DMS153 treated with DMSO at 0.1 percent for 48 hours (cell line): ENCODE measurements around the gene GPN3.
"Not testable (repeated sequence)": the region's sequence is repeated elsewhere in the genome, so short reads cannot be mapped to it uniquely, and the experiment has no call there.

Source experiments
- DNase-seq: peaks from one replicate; lab custom pipeline; 2025; ENCODE audit not compliant: unreplicated experiment; lab: John Stamatoyannopoulos, UW

Gene GPN3

GRCh38 chr12:110449799-110450497, 18.1 kb downstream of the GPN3 start, which contains the start of gene ARPC3:
TSS of gene ARPC3 (minus strand) at chr12:110450337. CDS start at chr12:110450260, 77 bp downstream.
- DNase-seq: peak; percentile 94

- DNase-seq: no peak
These were observed 23.6 kb downstream of the GPN3 start for GRCh38 chr12:110444455-110444854.

DNA sequence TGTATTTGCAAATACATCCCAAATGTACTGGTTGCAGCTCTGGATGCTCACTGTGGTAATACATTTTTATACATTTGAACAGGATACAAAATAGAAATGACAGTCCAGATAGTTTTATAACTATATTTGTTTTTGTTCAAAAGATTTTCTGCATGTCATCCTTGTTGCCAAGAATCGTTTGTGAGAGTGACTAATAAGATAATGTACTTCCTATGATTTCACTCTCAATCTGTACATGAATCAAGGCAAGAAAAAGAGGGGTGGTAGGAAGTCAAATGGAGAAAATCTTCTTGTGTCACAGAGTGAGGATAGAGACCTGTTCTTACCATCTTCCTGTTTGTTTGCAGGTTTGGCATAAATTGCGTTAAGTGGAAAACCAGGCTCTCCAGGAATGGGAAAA, 31.8 kb downstream of the GPN3 start:
- DNase-seq: no peak

GRCh38 chr12:110431957-110432587, 36.0 kb downstream of the GPN3 start:
- no peak for DNase-seq

GRCh38 chr12:110429676-110430075, 38.4 kb downstream of the GPN3 start:
- not testable (repeated sequence) for DNase-seq

GRCh38 chr12:110426406-110426805, 41.7 kb downstream of the GPN3 start:
- no peak for DNase-seq

- no peak for DNase-seq
These were observed 43.8 kb downstream of the GPN3 start for GRCh38 chr12:110424237-110424636.

GRCh38 chr12:110421701-110422100, 46.4 kb downstream of the GPN3 start:
- DNase-seq: no peak

DNA sequence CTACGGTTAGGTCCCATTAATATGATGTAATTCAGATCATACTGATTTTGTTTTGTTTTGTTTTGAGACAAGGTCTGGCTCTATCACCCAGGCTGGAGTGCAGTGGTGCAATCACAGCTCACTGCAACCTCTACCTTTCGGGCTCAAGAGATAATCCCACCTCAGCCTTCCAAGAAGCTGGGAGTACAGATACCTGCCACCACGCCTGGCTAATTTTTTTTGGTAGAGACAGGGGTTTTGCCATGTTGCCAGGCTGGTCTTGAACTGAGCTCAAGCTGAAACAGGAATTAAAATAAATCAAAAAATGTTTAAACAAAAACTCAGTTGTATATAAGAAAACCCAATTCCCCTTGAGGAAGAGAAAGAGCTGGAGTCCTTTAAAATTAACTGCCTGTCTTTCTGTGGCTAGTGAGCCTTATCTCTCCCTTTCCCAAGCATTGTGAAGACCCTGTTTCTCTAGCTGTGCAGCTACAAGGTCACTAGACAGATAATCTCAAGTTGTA, 46.8 kb downstream of the GPN3 start:
- DNase-seq: no peak

DNA sequence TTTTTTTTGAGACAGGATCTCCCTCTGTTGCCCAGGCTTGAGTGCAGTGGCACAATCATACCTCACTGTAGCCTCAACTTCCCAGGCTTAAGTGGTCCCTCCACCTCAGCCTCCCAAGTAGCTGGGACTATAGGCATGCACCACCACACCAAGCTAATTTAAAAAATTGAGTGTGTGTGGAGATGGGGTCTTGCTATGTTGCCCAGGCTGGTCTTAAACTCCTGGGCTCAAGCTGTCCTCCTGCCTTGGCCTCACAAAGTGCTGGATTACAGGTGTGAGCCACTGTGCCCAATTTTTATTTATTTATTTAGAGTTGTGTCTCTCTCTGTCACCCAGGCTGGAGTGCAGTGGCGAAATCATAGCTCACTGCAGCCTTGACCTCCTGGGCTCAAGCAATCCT, 47.4 kb downstream of the GPN3 start:
- not testable (repeated sequence) for DNase-seq

- not testable (repeated sequence) for DNase-seq
These were observed 50.9 kb downstream of the GPN3 start for GRCh38 chr12:110417113-110417512.

DNA sequence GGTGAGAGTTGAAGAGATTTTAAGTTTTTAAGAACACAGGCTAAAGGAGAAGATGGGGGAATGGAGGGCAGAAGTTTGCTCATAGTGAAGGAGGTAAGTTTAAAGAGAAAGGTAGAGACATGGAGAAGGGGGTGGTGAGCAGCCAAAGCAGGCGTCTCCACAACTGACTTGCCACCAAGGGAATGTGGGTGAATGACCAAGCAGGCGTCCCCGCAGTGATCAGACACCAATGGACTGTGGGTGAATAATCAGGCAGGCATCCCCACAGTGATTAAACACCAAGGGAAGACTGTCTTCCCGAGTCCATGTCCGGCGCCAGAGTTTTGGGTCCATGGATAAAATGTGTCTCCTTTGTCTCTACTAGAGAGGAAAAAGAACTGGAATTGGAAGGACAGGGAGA, 58.0 kb downstream of the GPN3 start:
- not testable (repeated sequence) for DNase-seq

- not testable (repeated sequence) for DNase-seq
These were observed 62.9 kb downstream of the GPN3 start for GRCh38 chr12:110405126-110405662.

DNA sequence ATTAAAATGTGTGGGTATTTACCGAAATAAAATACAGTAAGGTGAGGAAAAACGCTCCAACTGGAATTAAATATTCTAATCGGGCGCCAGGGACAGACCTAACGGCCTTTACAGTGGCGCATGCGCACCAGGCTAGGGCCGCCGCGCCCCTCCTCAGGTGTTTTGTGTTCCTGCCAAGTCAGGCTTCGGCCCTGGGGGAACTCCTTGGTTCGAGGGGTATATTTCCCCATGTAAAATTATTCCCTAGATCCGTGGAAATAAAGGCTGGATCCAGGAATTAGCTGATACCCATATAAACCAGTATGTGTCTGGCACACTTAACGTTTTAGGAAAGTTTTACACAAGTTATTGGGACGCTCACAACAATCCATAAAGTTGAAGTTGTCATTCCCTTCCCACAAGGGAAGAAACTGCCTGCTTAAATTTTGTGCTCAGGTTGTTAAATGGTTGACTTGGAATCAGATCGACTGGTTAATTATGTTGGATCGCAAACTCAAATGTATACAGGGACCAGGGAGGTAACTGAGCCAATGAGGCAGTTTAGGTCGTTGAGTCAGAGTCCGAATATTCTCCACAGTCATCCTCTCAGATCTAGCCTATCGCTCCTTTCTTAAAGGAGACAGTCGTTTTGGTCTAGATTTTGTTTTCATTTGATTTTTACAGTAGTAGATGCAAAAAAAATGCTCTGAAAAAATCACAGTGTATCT, 63.9 kb downstream of the GPN3 start:
- DNase-seq: peak; percentile 76

DNA sequence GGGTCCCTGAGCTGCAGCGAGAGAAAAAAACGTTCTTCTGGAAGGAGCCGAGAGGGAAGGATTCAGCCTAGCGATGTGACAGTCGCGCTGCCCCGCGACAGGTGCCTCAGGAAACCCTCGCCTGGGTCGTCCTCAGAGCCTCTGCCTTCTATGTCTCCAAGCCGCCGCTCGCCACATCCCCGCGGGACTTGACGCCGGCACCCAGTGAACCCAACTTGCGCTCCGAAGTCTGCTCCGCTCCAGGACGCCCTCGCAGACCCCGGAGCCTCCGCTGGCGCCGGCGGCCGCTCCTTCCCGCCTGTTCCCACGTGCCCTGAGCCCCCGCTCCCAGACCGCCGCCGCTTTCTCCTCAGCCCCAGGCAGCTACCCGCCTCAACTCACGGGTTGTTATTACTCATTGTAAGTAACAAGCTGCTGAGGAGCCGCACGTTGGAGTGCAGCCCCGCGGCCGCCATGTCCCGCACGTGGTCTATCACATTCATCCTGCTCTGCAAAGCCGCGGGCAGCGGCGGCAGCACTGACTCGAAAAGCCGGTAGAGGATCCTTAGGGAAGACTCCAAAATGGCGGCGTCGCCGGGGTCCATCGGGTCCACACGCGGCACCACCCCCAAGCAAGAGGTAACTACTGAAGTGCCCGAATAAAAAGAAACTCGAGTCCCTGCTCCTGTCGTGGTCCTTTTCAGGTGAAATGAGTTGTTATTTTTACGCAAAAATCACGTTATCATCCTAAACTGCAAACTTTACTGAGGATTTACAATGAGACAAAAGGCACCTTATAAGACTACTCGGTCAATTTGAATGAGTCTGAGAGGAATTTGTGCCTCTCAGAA, 64.7 kb downstream of the GPN3 start, which contains the start of gene ANAPC7:
Gene ANAPC7, minus strand, starts transcription at position 563 of the 830 bp plus-strand sequence. Its CDS starts 81 bp downstream, at position 482.
- DNase-seq: peak; percentile 76
